22Rv1 (cell line): Measurements from ENCODE around the gene USHBP1.

Experiments
- CTCF ChIP-seq: fragments of 450-650 bp; IDR thresholded peaks from 2 replicates; pipeline ENCODE4 v1.5.1; 2017; ENCODE audit warnings: mild to moderate bottlenecking
- ZFX ChIP-seq: fragments of 450-650 bp; IDR thresholded peaks from 2 replicates; pipeline ENCODE4 v1.6.1; 2017; ENCODE audit warnings: antibody characterized with exemption, borderline replicate concordance

GRCh38 chr19:17292301-17293074 lies 27.9 kb upstream of the USHBP1 start:
- TF ChIP-seq CTCF (peak; percentile 83), ZFX (no peak)
